ENCODE results near the gene MINDY4B.

The MINDY4B gene

GRCh38 chr3:150876611-150877265 is 28.5 kb downstream of the MINDY4B start:
- Histone ChIP-seq H3K4me1 (ENCODE audit: control insufficient read depth, insufficient read depth, low read length) (no peaks in the 10 kb centered on the region), H3K27ac (ENCODE audit: extremely low read depth, low read depth, low read length) (no peak overlapping the region), H3K36me3 (ENCODE audit: control insufficient read depth in 2 of 2, insufficient read depth in 1 of 2, low read length in 2 of 2) (no peaks in the 10 kb centered on the region), H3K4me3 (ENCODE audit: low read depth, low read length) (no peak overlapping the region), H3K9me3 (ENCODE audit: control insufficient read depth, insufficient read depth, low read depth, low read length) (no peaks in the 10 kb centered on the region)
- ChIA-PET CTCF (no interaction called here), POLR2A (no interaction called here)
- TF ChIP-seq ZNF416 (tag by site-specific recombination; IDR thresholded peaks at IDR 0.05) (no peak), ZNF266 (tag by site-specific recombination; IDR thresholded peaks at IDR 0.05; ENCODE audit: low read depth) (no peak), ZFHX2 (tag by site-specific recombination; conservative IDR thresholded peaks at IDR 0.05) (no peak), PRDM2 (tag by site-specific recombination; IDR thresholded peaks at IDR 0.05; ENCODE audit: borderline replicate concordance) (no peak), ZNF140 (tag by site-specific recombination; IDR thresholded peaks at IDR 0.05) (no peak), SCRT2 (tag by site-specific recombination; IDR thresholded peaks at IDR 0.05) (no peak), ZNF488 (tag by site-specific recombination; IDR thresholded peaks at IDR 0.05) (no peak), ZNF138 (tag by site-specific recombination; IDR thresholded peaks at IDR 0.05; ENCODE audit: borderline replicate concordance) (no peak), ZNF76 (tag by site-specific recombination; IDR thresholded peaks at IDR 0.05; ENCODE audit: borderline replicate concordance, low read depth) (no peak), ZNF214 (tag by site-specific recombination; IDR thresholded peaks at IDR 0.05; ENCODE audit: borderline replicate concordance) (no peak), ZNF645 (tag by site-specific recombination; IDR thresholded peaks at IDR 0.05) (no peak), ZNF701 (tag by site-specific recombination; IDR thresholded peaks at IDR 0.05) (no peak)

GRCh38 chr3:150875548-150875947 is 29.7 kb downstream of the MINDY4B start:
- Histone ChIP-seq H3K9me3 (ENCODE audit: control insufficient read depth, insufficient read depth, low read depth, low read length) (no peaks in the 10 kb centered on the region), H3K4me1 (ENCODE audit: control insufficient read depth, insufficient read depth, low read length) (no peaks in the 10 kb centered on the region), H3K36me3 (ENCODE audit: control insufficient read depth in 2 of 2, insufficient read depth in 1 of 2, low read length in 2 of 2) (no peaks in the 10 kb centered on the region), H3K4me3 (ENCODE audit: low read depth, low read length) (no peak overlapping the region), H3K27ac (ENCODE audit: extremely low read depth, low read depth, low read length) (no peak overlapping the region)
- ChIA-PET CTCF (no interaction called here), POLR2A (no interaction called here)
- TF ChIP-seq ZBTB26 (tag by site-specific recombination; optimal IDR thresholded peaks at IDR 0.05) (no peak), ZFP69B (tag by site-specific recombination; IDR thresholded peaks at IDR 0.05) (no peak), GLIS2 (tag by site-specific recombination; IDR thresholded peaks at IDR 0.05) (no peak), REPIN1 (tag by site-specific recombination; IDR thresholded peaks at IDR 0.05; ENCODE audit: low read depth) (no peak), IKZF3 (tag by site-specific recombination; IDR thresholded peaks at IDR 0.05) (no peak), PRDM2 (tag by site-specific recombination; IDR thresholded peaks at IDR 0.05; ENCODE audit: borderline replicate concordance) (no peak), ZNF558 (tag by site-specific recombination; IDR thresholded peaks at IDR 0.05) (no peak)
